ENCODE data around the gene CDH1. TPM values are rescaled to one million over a fixed set of nuclear protein-coding genes. Genes with fewer than 3 reads are reported as not detected.

CDH1 gene
- total RNA-seq, 4 donors from 2014 or later = 156 to 243 (median 188) TPM

GRCh38 chr16:68737730-68738629 lies 888 bp downstream of the CDH1 start:
- no peak for DNase-seq (ENCODE audit: low spot score in 2 of 2)
- intact Hi-C loops (cut with DNase I; ENCODE audit: low total_unique reads) = no loop called here
- H3K4me3 ChIP-seq (ENCODE audit: low read depth, poor library complexity, severe bottlenecking) = peak overlapping the region; percentile 40
- no peak for TF ChIP-seq CTCF (IDR thresholded peaks at IDR 0.05)
- no peak for TF ChIP-seq POLR2A (IDR thresholded peaks at IDR 0.05)
- 2 to 4% methylated on average over 38 to 47 of the region's 58 CpGs for WGBS, 2 donors

GRCh38 chr16:68739964-68740627 lies 3.0 kb downstream of the CDH1 start:
- TF ChIP-seq POLR2A (IDR thresholded peaks at IDR 0.05) (no peak), CTCF (IDR thresholded peaks at IDR 0.05) (no peak)
- no peak overlapping the region for H3K4me3 ChIP-seq (ENCODE audit: low read depth, poor library complexity, severe bottlenecking)
- 51 to 52% methylated on average over 7 of the region's 7 CpGs for WGBS, 2 donors
- intact Hi-C loops (cut with DNase I; ENCODE audit: low total_unique reads) = no loop called here
- no peak for DNase-seq (ENCODE audit: low spot score in 2 of 2)

- WGBS, 2 donors = 71 to 79% methylated on average over 9 of the region's 9 CpGs
- DNase-seq (ENCODE audit: low spot score in 2 of 2) = no peak
- H3K4me3 ChIP-seq (ENCODE audit: low read depth, poor library complexity, severe bottlenecking) = no peak overlapping the region
- intact Hi-C loops (cut with DNase I; ENCODE audit: low total_unique reads) = no loop called here
- TF ChIP-seq CTCF (IDR thresholded peaks at IDR 0.05) (no peak), POLR2A (IDR thresholded peaks at IDR 0.05) (no peak)
These were observed 3.7 kb downstream of the CDH1 start for GRCh38 chr16:68740628-68741346.

- no peak for DNase-seq (ENCODE audit: low spot score in 2 of 2)
- no peak for TF ChIP-seq POLR2A (IDR thresholded peaks at IDR 0.05)
- WGBS, 2 donors = 90 to 92% methylated on average over 4 of the region's 4 CpGs
- H3K4me3 ChIP-seq (ENCODE audit: low read depth, poor library complexity, severe bottlenecking) = no peak overlapping the region
- intact Hi-C loops (cut with DNase I; ENCODE audit: low total_unique reads) = no loop called here
These were observed 6.6 kb downstream of the CDH1 start for GRCh38 chr16:68743664-68744063.

GRCh38 chr16:68744744-68745280 lies 7.7 kb downstream of the CDH1 start:
- no peak overlapping the region for H3K4me3 ChIP-seq (ENCODE audit: low read depth, poor library complexity, severe bottlenecking)
- DNase-seq (ENCODE audit: low spot score in 2 of 2) = peak in 1 of 2 donors; percentile 52
- intact Hi-C loops (cut with DNase I; ENCODE audit: low total_unique reads) = no loop called here
- TF ChIP-seq CTCF (IDR thresholded peaks at IDR 0.05) = peak in 1 of 3 donors; percentile 30
- no peak for TF ChIP-seq POLR2A (IDR thresholded peaks at IDR 0.05)
- WGBS, 2 donors = 35 to 48% methylated on average over 11 of the region's 11 CpGs
